H1 (cell line): ENCODE data around the gene ADAMTS8. TPM values are rescaled to one million over a fixed set of nuclear protein-coding genes. Genes with fewer than 3 reads are reported as not detected.
A peak's percentile ranks its signal among the peaks of the same experiment; 100 is the strongest.

Experiments
- CTCF ChIA-PET: fragments of 300-600 bp; sonication (Branson Sonifier 250); formaldehyde crosslinking; loops from one replicate; lab custom pipeline; 2021; ENCODE audit not compliant: partially characterized antibody; lab: Charles Lee
- POLR2A ChIA-PET: fragments of 300-600 bp; sonication (Branson Sonifier 250); formaldehyde crosslinking; loops from one replicate; lab custom pipeline; 2021; ENCODE audit warnings: inconsistent platforms; ENCODE audit not compliant: partially characterized antibody; lab: Charles Lee
- DNase-seq, 2 experiments: peaks; one replicate each; pipeline versions ENCODE4 v3.0.0 to v3.0.0-alpha.2; 2010 to 2022; ENCODE audit warnings: low spot score in 2 of 2, low read depth in 1 of 2, mixed read lengths in 1 of 2
- FAIRE-seq: peaks from 2 replicates; lab custom pipeline; 2011; peaks lifted over from hg19 to GRCh38; lab: Jason Lieb, UNC
- H2AFZ ChIP-seq: 2 replicates; pipeline ENCODE4 v1.8.1; 2012; ENCODE audit warnings: low read length, inconsistent platforms
- H2AK5ac ChIP-seq: 2 replicates; pipeline ENCODE4 v1.6.1; 2013; ENCODE audit warnings: low read depth, low read length
- H2BK120ac ChIP-seq: replicated peaks from 2 replicates; pipeline ENCODE3; 2013; ENCODE audit warnings: low read depth, low read length, inconsistent platforms
- H2BK12ac ChIP-seq: 2 replicates; pipeline ENCODE4 v1.6.1; 2013; ENCODE audit warnings: low read depth, low read length
- H2BK15ac ChIP-seq: 2 replicates; pipeline ENCODE4 v1.6.1; 2013; ENCODE audit warnings: low read length
- H2BK20ac ChIP-seq: 2 replicates; pipeline ENCODE4 v1.6.1; 2013; ENCODE audit warnings: low read length
- H2BK5ac ChIP-seq: 2 replicates; pipeline ENCODE4 v1.6.1; 2013; ENCODE audit warnings: low read depth, low read length
- H3K14ac ChIP-seq: 2 replicates; pipeline ENCODE4 v1.6.1; 2013; ENCODE audit warnings: inconsistent platforms; ENCODE audit not compliant: insufficient read length
- H3K18ac ChIP-seq: 2 replicates; pipeline ENCODE4 v1.6.1; 2013; ENCODE audit warnings: low read length; ENCODE audit errors: extremely low read depth
- H3K23ac ChIP-seq: 2 replicates; pipeline ENCODE4 v1.6.1; 2013; ENCODE audit warnings: inconsistent platforms; ENCODE audit not compliant: insufficient read length
- H3K23me2 ChIP-seq: 2 replicates; pipeline ENCODE4 v1.6.1; 2013; ENCODE audit warnings: low read depth, low read length
- H3K27ac ChIP-seq: 2 replicates; pipeline ENCODE4 v1.6.1; 2011; ENCODE audit warnings: low read depth, low read length, inconsistent platforms
- H3K27me3 ChIP-seq, 4 experiments: replicated peaks in 1 of 4; 1 replicate in 1 of 4; 2 replicates in 3 of 4; pipeline versions ENCODE4 v1.6.1 to v1.8.1; 2011 to 2013; ENCODE audit warnings: low read length in 3 of 4, mild to moderate bottlenecking in 3 of 4, inconsistent platforms in 2 of 4, mixed read lengths in 2 of 4, moderate library complexity in 1 of 4; ENCODE audit not compliant: control insufficient read depth in 3 of 4, insufficient read depth in 3 of 4; ENCODE audit errors: extremely low read depth in 1 of 4
- H3K36me3 ChIP-seq, 4 experiments: 2 replicates each; pipeline versions ENCODE4 v1.6.1 to v1.8.1; 2011 to 2013; ENCODE audit warnings: mild to moderate bottlenecking in 4 of 4, low read length in 3 of 4, moderate library complexity in 2 of 4, control low read depth in 1 of 4, inconsistent platforms in 1 of 4; ENCODE audit not compliant: insufficient read depth in 4 of 4, control insufficient read depth in 2 of 4
- H3K4ac ChIP-seq: replicated peaks from 2 replicates; pipeline ENCODE3; 2013; ENCODE audit warnings: low read length, low read depth, mixed read lengths, inconsistent platforms; ENCODE audit not compliant: insufficient read length
- H3K4me1 ChIP-seq, 4 experiments: replicated peaks in 1 of 4; 1 replicate in 1 of 4; 2 replicates in 3 of 4; pipeline versions ENCODE4 v1.6.1 to v1.8.1; 2011 to 2013; ENCODE audit warnings: low read length in 3 of 4, inconsistent platforms in 2 of 4, mixed read lengths in 1 of 4; ENCODE audit not compliant: insufficient read depth in 4 of 4, control insufficient read depth in 3 of 4
- H3K4me2 ChIP-seq, 2 experiments: 2 replicates each; pipeline versions ENCODE4 v1.6.1 to v1.8.1; 2011 to 2013; ENCODE audit warnings: low read depth in 2 of 2, low read length in 2 of 2, control low read depth in 1 of 2, inconsistent platforms in 1 of 2, mild to moderate bottlenecking in 1 of 2; ENCODE audit not compliant: insufficient read depth in 1 of 2
- H3K4me3 ChIP-seq, 4 experiments: fragments of 200-600, 300-600 bp in 1 of 4; sonication (generic), shearing (Covaris generic), sonication (Bioruptor Twin) in 1 of 4; 2 replicates each; pipeline versions ENCODE4 v1.5.1 to v1.8.1; 2011 to 2016; ENCODE audit warnings: low read length in 4 of 4, low read depth in 3 of 4, control low read depth in 2 of 4, inconsistent platforms in 2 of 4, mild to moderate bottlenecking in 2 of 4, mixed read lengths in 1 of 4, moderate library complexity in 1 of 4; ENCODE audit not compliant: insufficient read depth in 2 of 4; ENCODE audit errors: extremely low read depth in 1 of 4
- H3K56ac ChIP-seq: replicated peaks from 2 replicates; pipeline ENCODE3; 2013; ENCODE audit warnings: low read depth, mild to moderate bottlenecking, mixed read lengths, low read length, inconsistent platforms; ENCODE audit not compliant: insufficient read length
- H3K79me1 ChIP-seq: 2 replicates; pipeline ENCODE4 v1.6.1; 2013; ENCODE audit warnings: low read depth, low read length, control low read depth
- H3K79me2 ChIP-seq, 2 experiments: 2 replicates each; pipeline versions ENCODE4 v1.6.1 to v1.8.1; 2012 to 2013; ENCODE audit warnings: low read length in 2 of 2, mild to moderate bottlenecking in 2 of 2, inconsistent platforms in 1 of 2; ENCODE audit not compliant: insufficient read depth in 2 of 2, control insufficient read depth in 1 of 2
- H3K9ac ChIP-seq, 4 experiments: replicated peaks in 1 of 4; 1 replicate in 1 of 4; 2 replicates in 3 of 4; pipeline versions ENCODE4 v1.6.1 to v1.8.1; 2011 to 2013; ENCODE audit warnings: low read depth in 3 of 4, low read length in 3 of 4, control low read depth in 2 of 4, mild to moderate bottlenecking in 2 of 4, moderate library complexity in 2 of 4, inconsistent platforms in 1 of 4; ENCODE audit errors: extremely low read depth in 1 of 4
- H3K9me3 ChIP-seq, 2 experiments: 2 replicates each; pipeline versions ENCODE4 v1.6.1 to v1.8.1; 2012 to 2013; ENCODE audit warnings: mild to moderate bottlenecking in 2 of 2, moderate library complexity in 2 of 2, control low read depth in 1 of 2, inconsistent platforms in 1 of 2, low read depth in 1 of 2, low read length in 1 of 2, mixed read lengths in 1 of 2; ENCODE audit not compliant: insufficient read depth in 2 of 2
- H4K20me1 ChIP-seq, 2 experiments: replicated peaks in 1 of 2; 2 replicates each; pipeline versions ENCODE3 to v1.8.1; 2011 to 2013; ENCODE audit warnings: inconsistent platforms in 2 of 2, low read length in 2 of 2, mild to moderate bottlenecking in 1 of 2; ENCODE audit not compliant: insufficient read depth in 2 of 2, control insufficient read depth in 1 of 2
- H4K5ac ChIP-seq: 2 replicates; pipeline ENCODE4 v1.6.1; 2013; ENCODE audit warnings: low read length, low read depth, mixed read lengths, inconsistent platforms; ENCODE audit not compliant: insufficient read length
- H4K8ac ChIP-seq: 2 replicates; pipeline ENCODE4 v1.8.0; 2013; ENCODE audit warnings: mild to moderate bottlenecking, moderate library complexity, low read length, inconsistent platforms; ENCODE audit not compliant: insufficient read depth; ENCODE audit errors: extremely low read depth
- H4K91ac ChIP-seq: replicated peaks from 2 replicates; pipeline ENCODE3; 2013; ENCODE audit warnings: low read length, mixed read lengths, inconsistent platforms; ENCODE audit not compliant: insufficient read length
- CHD2 ChIP-seq: IDR thresholded peaks from 2 replicates; pipeline ENCODE4 v1.6.1; 2012; ENCODE audit warnings: low read length, improper control_type of control experiment
- EGR1 ChIP-seq: IDR thresholded peaks from 2 replicates; pipeline ENCODE4 v1.6.1; 2011; ENCODE audit warnings: low read depth, low read length, borderline replicate concordance
- GABPA ChIP-seq: IDR thresholded peaks from 2 replicates; pipeline ENCODE4 v1.6.1; 2011; ENCODE audit warnings: mild to moderate bottlenecking, low read length, moderate library complexity, borderline replicate concordance; ENCODE audit not compliant: insufficient read depth
- HDAC6 ChIP-seq: IDR thresholded peaks from one replicate; pipeline ENCODE4 v1.7.1; 2012; ENCODE audit warnings: low read depth, mild to moderate bottlenecking, inconsistent platforms, low read length, moderate library complexity
- KDM5A ChIP-seq: fragments of 200-600 bp; IDR thresholded peaks from 2 replicates; pipeline ENCODE4 v1.7.1; 2012; ENCODE audit warnings: mild to moderate bottlenecking, low read length, inconsistent platforms, mixed read lengths
- MAX ChIP-seq: IDR thresholded peaks from 2 replicates; pipeline ENCODE4 v1.6.1; 2012; ENCODE audit warnings: inconsistent platforms
- PHF8 ChIP-seq: fragments of 200-600 bp; sonication (generic); conservative IDR thresholded peaks from 2 replicates; pipeline ENCODE4 v1.7.1; 2012; ENCODE audit warnings: low read depth, mild to moderate bottlenecking, inconsistent platforms, low read length, moderate library complexity
- RNF2 ChIP-seq: fragments of 200-900, 300-1000 bp; sonication (generic); IDR thresholded peaks from 2 replicates; pipeline ENCODE4 v1.7.1; 2016; ENCODE audit warnings: borderline replicate concordance, low read depth, mild to moderate bottlenecking, antibody characterized with exemption, low read length; ENCODE audit not compliant: poor library complexity, severe bottlenecking; ENCODE audit errors: missing control alignments
- SIRT6 ChIP-seq: IDR thresholded peaks from one replicate; pipeline ENCODE4 v1.7.1; 2012; ENCODE audit warnings: low read length, inconsistent platforms
- TBP ChIP-seq: IDR thresholded peaks from 2 replicates; pipeline ENCODE4 v1.6.1; 2011; ENCODE audit warnings: low read depth, low read length, improper control_type of control experiment
- TEAD4 ChIP-seq: IDR thresholded peaks from 2 replicates; pipeline ENCODE4 v1.6.1; 2012; ENCODE audit warnings: low read depth, low read length, inconsistent platforms, mixed read lengths
- WGBS, 2 experiments: shearing (Covaris generic) in 1 of 2; methylation state at CpG; one replicate each; pipeline versions ENCODE4 v1.1.6 to v1.1.7; 2013 to 2015; ENCODE audit warnings: low lambda C conversion rate in 2 of 2, mixed read lengths in 2 of 2, inconsistent platforms in 1 of 2, low coverage in 1 of 2, missing lambda C conversion rate in 1 of 2; ENCODE audit not compliant: insufficient replicate concordance in 2 of 2, insufficient coverage in 1 of 2, insufficient read length in 1 of 2; ENCODE audit errors: extremely low coverage in 1 of 2, missing lambda C conversion rate in 1 of 2; 5-methylcytosine and 5-hydroxymethylcytosine counted together
- polyA plus RNA-seq, 7 experiments: library from polyadenylated mRNA; depleted of rRNA in 3 of 7; stranded (reverse) in 5 of 7; unstranded in 2 of 7; fragments of >200 nt in 5 of 7; fragments of 200-250 nt in 2 of 7; gene quantifications; 1 replicate in 5 of 7; 2 replicates in 1 of 7; 4 replicates in 1 of 7; pipeline versions ENCODE4 v1.2.1 to v1.2.3, GENCODE V29; 2011 to 2013; ENCODE audit warnings: missing spikeins in 2 of 7, mixed read lengths in 2 of 7
- total RNA-seq: library from RNA; stranded (reverse); fragmentation: NEBNext Ultra II Directional; extraction: Animal tissue kit (Norgen Biotek cat#: 25700); gene quantifications from 2 replicates; pipeline ENCODE4 v1.2.1, GENCODE V29; 2021

Gene ADAMTS8
- total and polyA plus RNA-seq, 2 of the 8 experiments (the other 6 are each of a cell fraction or from before 2014, with no cell fraction given) = 9.3 to 16.6 TPM

DNA sequence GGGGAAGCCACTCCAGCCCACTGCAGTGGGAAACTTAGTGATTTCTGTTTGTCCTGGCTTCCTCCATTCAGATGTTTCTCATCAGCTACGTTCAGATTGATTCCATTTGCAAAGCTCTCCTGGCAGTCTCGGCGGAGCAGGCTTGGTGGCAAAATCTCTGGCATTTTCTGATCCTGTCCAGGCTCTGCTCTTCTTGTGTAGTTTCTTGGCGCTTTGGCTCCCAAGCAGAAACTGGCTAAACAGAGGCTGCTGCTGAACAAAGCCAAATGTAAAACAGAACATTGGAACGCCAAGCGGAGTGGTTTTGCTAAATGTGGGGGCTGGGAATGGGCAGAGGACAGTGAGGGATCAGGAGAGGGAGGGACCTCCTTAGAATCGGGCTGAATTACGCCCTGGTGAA lies 36.7 kb downstream of the ADAMTS8 start:
- Histone ChIP-seq H2BK20ac (peak overlapping the region; percentile 55; the same call in 1 of the 2 replicates), H2BK15ac (peak overlapping the region; percentile 4; the same call in 1 of the 2 replicates), H3K9me3 (no peaks in the 10 kb centered on the region), H3K36me3 (no peaks in the 10 kb centered on the region), H2BK12ac (peak overlapping the region; percentile 91), H3K4me3 (no peak overlapping the region), H3K18ac (peak overlapping the region; percentile 16; the same call in 1 of the 2 replicates), H3K9ac (no peak overlapping the region), H2BK5ac (peak overlapping the region; percentile 76; the same call in 1 of the 2 replicates), H3K23me2 (no peaks in the 10 kb centered on the region), H3K4ac (no peak overlapping the region), H3K79me1 (no peaks in the 10 kb centered on the region), H3K23ac (no peak overlapping the region), H4K5ac (no peak overlapping the region), H2AFZ (peak overlapping the region; percentile 48; the same call in 1 of the 2 replicates), H3K4me2 (no peak overlapping the region), H2BK120ac (no peak overlapping the region), H3K56ac (no peak overlapping the region), H3K27me3 (no peaks in the 10 kb centered on the region; a peak in 1 of 7 replicates), H3K27ac (no peak overlapping the region), H4K91ac (peak overlapping the region; percentile 23), H2AK5ac (0 out of 2 replicates have a peak overlapping the region, but pooled peaks have one; percentile 25), H4K8ac (no peak overlapping the region; the same call in 1 of the 2 replicates), H3K4me1 (peaks cover 0 to 6% (median 1%) of the 10 kb centered on the region in 4 experiments; a peak in 3 of 7 replicates), H4K20me1 (no peaks in the 10 kb centered on the region), H3K79me2 (no peaks in the 10 kb centered on the region), H3K14ac (no peak overlapping the region)
- ChIA-PET POLR2A (interaction anchor here (1.6 to 4.0 kb wide), 2 partner anchors 12 to 25 kb away, joined by 3 to 18 read pairs; no protein-coding TSS in a partner anchor), CTCF (interaction anchor here (1.4 to 2.2 kb wide), 2 partner anchors 23 to 34 kb away, joined by 4 to 14 read pairs; no protein-coding TSS in a partner anchor)
- FAIRE-seq = no peak
- DNase-seq = no peak
- WGBS, 2 experiments = 88% methylated on average over 8 of the region's 8 CpGs; no CpG with 5 or more reads in 1 of the 2 experiments
- TF ChIP-seq HDAC6 = no peak
- no peak for TF ChIP-seq KDM5A
- TF ChIP-seq EGR1 = no peak
- no peak for TF ChIP-seq PHF8
- TF ChIP-seq MAX = no peak
- no peak for TF ChIP-seq CHD2
- TF ChIP-seq RNF2 = no peak
- TF ChIP-seq TBP = no peak
- no peak for TF ChIP-seq TEAD4
- TF ChIP-seq SIRT6 = no peak
- no peak for TF ChIP-seq GABPA
